ENCODE data around the gene KCNT2. TPM values are rescaled to one million over a fixed set of nuclear protein-coding genes. Genes with fewer than 3 reads are reported as not detected.

Gene KCNT2
- 1 to 10 TPM in 2 of 6 experiments, under 1 TPM in 4; 0.23 to 1.4 (median 0.32) TPM for total RNA-seq (2021; fragmentation: NEBNext Ultra II Directional; extraction: Animal tissue kit (Norgen Biotek cat#: 25700))
- long read RNA-seq, partial matches to known transcripts = 0 of 3 reads
- long read RNA-seq, other reads (novel, unspliced or antisense) = 3 of 3 reads

- Mint-ChIP-seq H3K9me3 (no peaks in the 10 kb centered on the region), H3K4me3 (peak within 1 kb of the TSS; percentile 95), H3K4me1 (ENCODE audit: low read depth) (peaks cover 9% of the 10 kb centered on the region), H3K27me3 (ENCODE audit: insufficient read depth) (peaks cover 2% of the 10 kb centered on the region; the same call in 1 of the 2 replicates), H3K27ac (peak within 1 kb of the TSS; percentile 25), H3K36me3 (ENCODE audit: low read depth) (no peaks in the 10 kb centered on the region)
- TF ChIP-seq, protein P1, sequence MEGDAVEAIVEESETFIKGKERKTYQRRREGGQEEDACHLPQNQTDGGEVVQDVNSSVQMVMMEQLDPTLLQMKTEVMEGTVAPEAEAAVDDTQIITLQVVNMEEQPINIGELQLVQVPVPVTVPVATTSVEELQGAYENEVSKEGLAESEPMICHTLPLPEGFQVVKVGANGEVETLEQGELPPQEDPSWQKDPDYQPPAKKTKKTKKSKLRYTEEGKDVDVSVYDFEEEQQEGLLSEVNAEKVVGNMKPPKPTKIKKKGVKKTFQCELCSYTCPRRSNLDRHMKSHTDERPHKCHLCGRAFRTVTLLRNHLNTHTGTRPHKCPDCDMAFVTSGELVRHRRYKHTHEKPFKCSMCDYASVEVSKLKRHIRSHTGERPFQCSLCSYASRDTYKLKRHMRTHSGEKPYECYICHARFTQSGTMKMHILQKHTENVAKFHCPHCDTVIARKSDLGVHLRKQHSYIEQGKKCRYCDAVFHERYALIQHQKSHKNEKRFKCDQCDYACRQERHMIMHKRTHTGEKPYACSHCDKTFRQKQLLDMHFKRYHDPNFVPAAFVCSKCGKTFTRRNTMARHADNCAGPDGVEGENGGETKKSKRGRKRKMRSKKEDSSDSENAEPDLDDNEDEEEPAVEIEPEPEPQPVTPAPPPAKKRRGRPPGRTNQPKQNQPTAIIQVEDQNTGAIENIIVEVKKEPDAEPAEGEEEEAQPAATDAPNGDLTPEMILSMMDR (IDR thresholded peaks at IDR 0.05) = no peak
- DNase-seq = no peak
These were observed at the start of gene KCNT2 for GRCh38 chr1:196608390-196609369. KCNT2 (minus strand) TSS chr1:196608440; CDS start chr1:196608309, 131 bp downstream.

DNA sequence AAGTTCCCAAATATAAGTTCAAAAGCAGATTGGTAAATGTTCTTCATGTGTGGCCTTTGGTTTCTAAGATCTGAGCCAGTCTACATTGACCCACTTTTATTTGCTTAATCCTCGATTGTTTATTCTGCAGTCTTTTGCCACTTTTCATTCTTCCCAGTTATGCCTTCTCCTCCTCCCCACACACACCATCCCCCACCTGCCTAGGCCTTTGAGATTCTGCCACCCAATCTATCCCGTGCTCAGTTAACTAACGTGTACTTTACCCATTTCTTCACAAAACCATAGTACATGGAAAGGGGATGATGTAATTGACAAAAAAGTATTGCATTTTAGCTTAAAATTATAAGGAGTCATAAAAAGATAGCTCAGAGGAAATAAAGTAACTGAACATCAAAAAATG lies 47.3 kb upstream of the KCNT2 start:
- Mint-ChIP-seq H3K27me3 (ENCODE audit: insufficient read depth) (no peaks in the 10 kb centered on the region), H3K4me1 (ENCODE audit: low read depth) (peaks cover 55% of the 10 kb centered on the region), H3K4me3 (no peak overlapping the region), H3K9me3 (no peaks in the 10 kb centered on the region), H3K27ac (no peak overlapping the region), H3K36me3 (ENCODE audit: low read depth) (no peaks in the 10 kb centered on the region)
- TF ChIP-seq, protein P1 (IDR thresholded peaks at IDR 0.05) = no peak
- no peak for DNase-seq

DNA sequence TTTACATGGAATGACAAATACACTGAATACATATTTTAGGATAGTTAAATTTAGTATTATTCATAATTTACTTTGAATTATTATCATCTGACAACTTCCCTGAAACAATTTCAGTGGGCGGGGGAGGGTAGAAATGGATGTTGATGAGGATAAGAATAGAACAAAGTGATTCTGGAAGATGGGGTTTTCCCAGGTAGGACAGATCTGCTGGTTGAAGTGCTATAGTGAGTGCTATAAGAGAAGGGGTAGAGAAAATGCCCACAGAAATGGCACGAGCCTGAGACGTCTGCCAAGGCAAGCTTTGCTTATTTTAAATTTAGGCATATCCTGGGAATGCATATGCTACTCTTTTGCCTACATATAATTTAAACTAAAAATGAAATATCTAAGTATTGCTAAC lies 46.8 kb upstream of the KCNT2 start:
- DNase-seq = no peak
- Mint-ChIP-seq H3K4me3 (no peak overlapping the region), H3K27me3 (ENCODE audit: insufficient read depth) (no peaks in the 10 kb centered on the region), H3K9me3 (no peaks in the 10 kb centered on the region), H3K27ac (no peak overlapping the region), H3K4me1 (ENCODE audit: low read depth) (peaks cover 50% of the 10 kb centered on the region), H3K36me3 (ENCODE audit: low read depth) (no peaks in the 10 kb centered on the region)
- TF ChIP-seq, protein P1 (IDR thresholded peaks at IDR 0.05) = no peak

- Mint-ChIP-seq H3K27me3 (ENCODE audit: insufficient read depth) (no peaks in the 10 kb centered on the region), H3K36me3 (ENCODE audit: low read depth) (no peaks in the 10 kb centered on the region), H3K4me1 (ENCODE audit: low read depth) (peaks cover 44% of the 10 kb centered on the region), H3K27ac (no peak overlapping the region), H3K9me3 (no peaks in the 10 kb centered on the region), H3K4me3 (no peak overlapping the region)
- no peak for DNase-seq
- TF ChIP-seq, protein P1 (IDR thresholded peaks at IDR 0.05) = no peak
These were observed 46.0 kb upstream of the KCNT2 start for GRCh38 chr1:196654271-196654670.

DNA sequence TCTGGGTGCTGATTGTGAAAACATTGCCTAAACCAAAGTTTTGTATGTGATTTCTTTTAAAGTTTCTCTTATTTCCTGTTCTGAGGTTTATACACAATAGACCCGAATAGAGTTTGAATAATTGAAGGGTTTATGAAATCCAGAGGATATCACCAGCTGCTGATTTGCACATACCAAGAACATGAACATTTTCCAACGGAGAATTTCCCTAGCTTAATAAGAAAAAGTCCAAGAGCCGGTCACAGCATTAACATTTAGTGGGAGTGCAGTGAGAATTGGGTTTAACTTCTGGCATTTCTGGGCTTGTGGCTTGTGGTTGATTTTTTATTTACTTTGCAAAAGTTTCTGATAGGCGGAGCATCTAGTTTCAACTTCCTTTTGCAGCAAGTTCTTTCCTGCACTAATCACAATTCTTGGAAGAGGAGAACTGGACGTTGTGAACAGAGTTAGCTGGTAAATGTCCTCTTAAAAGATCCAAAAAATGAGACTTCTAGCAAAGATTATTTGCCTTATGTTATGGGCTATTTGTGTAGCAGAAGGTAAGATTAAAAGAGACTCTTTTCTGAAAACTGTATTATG lies 43.5 kb upstream of the KCNT2 start, which contains the start of gene CFH:
TSS of gene CFH (plus strand) at position 407 of the 579 bp plus-strand sequence. CDS start at position 482, 75 bp downstream.
- TF ChIP-seq, protein P1 (IDR thresholded peaks at IDR 0.05) = no peak
- Mint-ChIP-seq H3K4me3 (peak within 1 kb of the TSS; percentile 89), H3K4me1 (ENCODE audit: low read depth) (peaks cover 41% of the 10 kb centered on the region), H3K9me3 (no peaks in the 10 kb centered on the region), H3K36me3 (ENCODE audit: low read depth) (no peaks in the 10 kb centered on the region), H3K27ac (peak within 1 kb of the TSS; percentile 70), H3K27me3 (ENCODE audit: insufficient read depth) (no peaks in the 10 kb centered on the region)
- peak; percentile 83 for DNase-seq
